Measurements from ENCODE around the gene APPBP2. TPM values are rescaled to one million over a fixed set of nuclear protein-coding genes. Genes with fewer than 3 reads are reported as not detected.

APPBP2 gene
- total and polyA plus RNA-seq, 12 donors, result 5.5 to 63.4 (median 36.1) TPM

DNA sequence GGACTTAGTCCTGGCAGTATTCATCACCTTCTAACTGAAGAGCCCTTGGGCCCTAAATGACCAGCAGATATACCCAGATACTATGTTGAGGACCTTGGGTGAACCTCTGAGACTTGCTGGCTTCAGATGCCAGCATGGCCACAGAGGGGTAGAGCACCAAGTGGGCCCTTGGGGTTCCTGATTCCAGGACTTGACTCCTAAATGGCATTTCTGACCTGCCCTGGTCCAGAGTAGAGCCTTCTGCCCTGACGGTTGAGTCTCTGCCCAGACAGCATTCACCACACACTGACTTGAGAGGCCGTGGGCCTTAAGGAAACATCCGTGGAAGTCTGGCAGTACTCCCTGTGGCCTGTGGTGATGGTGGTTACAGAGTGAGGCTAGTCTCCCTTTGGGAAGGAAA is 2.8 kb upstream of the APPBP2 start:
- H3K4me3 ChIP-seq, result no peak overlapping the region
- WGBS, 4 donors, result 91 to 97% (median 93%) methylated on average over 3 of the region's 3 CpGs
- H3K9me3 ChIP-seq (replicated peaks in 1 of 3), result no peaks in the 10 kb centered on the region
- DNase-seq, result no peak
- no peaks in the 10 kb centered on the region for H3K36me3 ChIP-seq (replicated peaks in 1 of 2)
- H3K27ac ChIP-seq, result no peak overlapping the region
- peaks cover 0 to 16% of the 10 kb centered on the region in 2 donors for H3K4me1 ChIP-seq (replicated peaks in 1 of 2)
- TF ChIP-seq POLR2A (IDR thresholded peaks at IDR 0.05), result no peak
- TF ChIP-seq, protein P1, sequence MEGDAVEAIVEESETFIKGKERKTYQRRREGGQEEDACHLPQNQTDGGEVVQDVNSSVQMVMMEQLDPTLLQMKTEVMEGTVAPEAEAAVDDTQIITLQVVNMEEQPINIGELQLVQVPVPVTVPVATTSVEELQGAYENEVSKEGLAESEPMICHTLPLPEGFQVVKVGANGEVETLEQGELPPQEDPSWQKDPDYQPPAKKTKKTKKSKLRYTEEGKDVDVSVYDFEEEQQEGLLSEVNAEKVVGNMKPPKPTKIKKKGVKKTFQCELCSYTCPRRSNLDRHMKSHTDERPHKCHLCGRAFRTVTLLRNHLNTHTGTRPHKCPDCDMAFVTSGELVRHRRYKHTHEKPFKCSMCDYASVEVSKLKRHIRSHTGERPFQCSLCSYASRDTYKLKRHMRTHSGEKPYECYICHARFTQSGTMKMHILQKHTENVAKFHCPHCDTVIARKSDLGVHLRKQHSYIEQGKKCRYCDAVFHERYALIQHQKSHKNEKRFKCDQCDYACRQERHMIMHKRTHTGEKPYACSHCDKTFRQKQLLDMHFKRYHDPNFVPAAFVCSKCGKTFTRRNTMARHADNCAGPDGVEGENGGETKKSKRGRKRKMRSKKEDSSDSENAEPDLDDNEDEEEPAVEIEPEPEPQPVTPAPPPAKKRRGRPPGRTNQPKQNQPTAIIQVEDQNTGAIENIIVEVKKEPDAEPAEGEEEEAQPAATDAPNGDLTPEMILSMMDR (IDR thresholded peaks at IDR 0.05), result no peak
- intact Hi-C loops (cut with DNase I), result loop anchor here in 1 of 2 donors (10.0 kb wide), 1 partner anchor 54 kb away; no protein-coding TSS in a partner anchor
- no peaks in the 10 kb centered on the region for H3K27me3 ChIP-seq

DNA sequence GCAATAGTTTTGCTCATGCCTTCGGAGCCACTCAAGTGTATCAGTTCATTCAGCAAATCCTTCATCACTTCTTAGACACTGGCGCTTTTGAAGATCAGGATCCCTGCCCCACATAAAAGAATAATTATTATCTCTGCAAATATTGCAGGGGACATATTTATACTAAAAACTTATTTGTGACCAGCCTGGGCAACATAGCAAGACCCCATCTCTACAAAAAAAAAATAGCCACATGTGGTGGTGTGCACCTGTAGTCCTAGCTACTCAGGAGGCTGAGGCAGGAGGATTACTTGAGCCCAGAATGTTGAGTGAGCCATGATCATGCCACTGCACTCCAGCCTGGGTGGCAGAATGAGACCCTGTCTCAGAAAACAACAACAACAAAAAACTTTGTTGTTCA is 1.7 kb upstream of the APPBP2 start:
- H3K36me3 ChIP-seq (replicated peaks in 1 of 2), result no peaks in the 10 kb centered on the region
- H3K4me3 ChIP-seq, result no peak overlapping the region
- TF ChIP-seq POLR2A (IDR thresholded peaks at IDR 0.05), result no peak
- TF ChIP-seq, protein P1 (IDR thresholded peaks at IDR 0.05), result no peak
- no peaks in the 10 kb centered on the region for H3K9me3 ChIP-seq (replicated peaks in 1 of 3)
- DNase-seq, result no peak
- H3K27ac ChIP-seq, result no peak overlapping the region
- intact Hi-C loops (cut with DNase I), result loop anchor here in 1 of 2 donors (10.0 kb wide), 1 partner anchor 53 kb away; no protein-coding TSS in a partner anchor
- no peaks in the 10 kb centered on the region for H3K27me3 ChIP-seq
- peaks cover 8 to 27% of the 10 kb centered on the region in 2 donors for H3K4me1 ChIP-seq (replicated peaks in 1 of 2)
- 97 to 100% (median 99%) methylated on average over 2 of the region's 2 CpGs for WGBS, 4 donors

DNA sequence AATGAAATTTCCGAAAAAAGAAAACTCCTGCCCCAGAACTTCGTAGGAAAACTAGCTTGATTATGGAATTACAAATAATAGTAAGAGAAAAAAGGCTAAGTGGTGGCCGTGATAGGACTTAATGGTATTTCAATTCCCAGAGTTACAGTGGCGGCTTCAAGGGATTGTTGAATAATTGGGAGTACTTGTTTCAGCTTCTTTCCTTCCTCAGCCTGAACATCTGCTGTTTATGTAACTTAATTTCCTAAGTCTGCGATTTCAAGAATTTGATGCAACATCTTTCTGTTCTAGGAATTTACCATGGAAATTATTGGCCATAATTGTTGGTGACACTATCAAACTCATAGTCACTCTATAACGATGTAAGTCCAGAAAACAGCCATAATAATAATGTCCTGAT is 684 bp upstream of the APPBP2 start:
- H3K27ac ChIP-seq, result peak overlapping the region in 1 of 5 donors; percentile 99
- no peaks in the 10 kb centered on the region for H3K36me3 ChIP-seq (replicated peaks in 1 of 2)
- DNase-seq, result no peak
- TF ChIP-seq, protein P1 (IDR thresholded peaks at IDR 0.05), result no peak
- no peak for TF ChIP-seq POLR2A (IDR thresholded peaks at IDR 0.05)
- 20 to 28% (median 22%) methylated on average over 6 of the region's 6 CpGs for WGBS, 4 donors
- peak overlapping the region; percentile 18 to 100 (median 97) for H3K4me3 ChIP-seq
- peaks cover 8 to 36% of the 10 kb centered on the region in 2 donors for H3K4me1 ChIP-seq (replicated peaks in 1 of 2)
- no peaks in the 10 kb centered on the region for H3K27me3 ChIP-seq
- no peaks in the 10 kb centered on the region for H3K9me3 ChIP-seq (replicated peaks in 1 of 3)
- intact Hi-C loops (cut with DNase I), result loop anchor here in 1 of 2 donors (10.0 kb wide), 1 partner anchor 52 kb away; no protein-coding TSS in a partner anchor

DNA sequence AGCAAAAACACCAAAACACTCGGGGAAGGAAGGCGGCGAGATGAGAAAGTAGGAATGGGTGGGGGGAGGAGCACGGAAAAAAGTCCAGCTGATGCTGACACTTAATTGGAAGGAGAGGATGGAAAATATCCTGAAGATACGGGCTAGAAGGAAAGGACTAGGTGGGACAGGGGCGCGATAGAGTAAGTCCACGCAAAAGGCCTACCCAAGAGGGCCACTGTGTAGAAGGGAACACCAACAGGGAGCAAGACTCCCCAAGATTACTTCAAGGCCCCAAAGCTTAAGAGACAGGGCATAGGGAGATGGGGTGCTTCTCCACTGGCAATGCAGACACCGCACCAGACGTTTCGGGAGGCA is 736 bp downstream of the APPBP2 start:
- H3K9me3 ChIP-seq (replicated peaks in 1 of 3), result no peaks in the 10 kb centered on the region
- H3K36me3 ChIP-seq (replicated peaks in 1 of 2), result no peaks in the 10 kb centered on the region
- H3K27ac ChIP-seq, result peak overlapping the region; percentile 88 to 100 (median 99)
- TF ChIP-seq, protein P1 (IDR thresholded peaks at IDR 0.05), result no peak
- no peak for TF ChIP-seq POLR2A (IDR thresholded peaks at IDR 0.05)
- WGBS, 4 donors, result 0% methylated on average over 11 of the region's 11 CpGs
- intact Hi-C loops (cut with DNase I), result loop anchor here in 1 of 2 donors (10.0 kb wide), 1 partner anchor 51 kb away; no protein-coding TSS in a partner anchor
- peak in 5 of 7 donors; percentile 21 to 50 (median 27) for DNase-seq
- peaks cover 8 to 44% of the 10 kb centered on the region in 2 donors for H3K4me1 ChIP-seq (replicated peaks in 1 of 2)
- H3K4me3 ChIP-seq, result peak overlapping the region; percentile 18 to 100 (median 97)
- no peaks in the 10 kb centered on the region for H3K27me3 ChIP-seq
